ENCODE results near the gene MAPK10. TPM values are rescaled to one million over a fixed set of nuclear protein-coding genes. Genes with fewer than 3 reads are reported as not detected.

MAPK10 gene
- total RNA-seq, 1 experiment from 2014 or later: 4.7 TPM

DNA sequence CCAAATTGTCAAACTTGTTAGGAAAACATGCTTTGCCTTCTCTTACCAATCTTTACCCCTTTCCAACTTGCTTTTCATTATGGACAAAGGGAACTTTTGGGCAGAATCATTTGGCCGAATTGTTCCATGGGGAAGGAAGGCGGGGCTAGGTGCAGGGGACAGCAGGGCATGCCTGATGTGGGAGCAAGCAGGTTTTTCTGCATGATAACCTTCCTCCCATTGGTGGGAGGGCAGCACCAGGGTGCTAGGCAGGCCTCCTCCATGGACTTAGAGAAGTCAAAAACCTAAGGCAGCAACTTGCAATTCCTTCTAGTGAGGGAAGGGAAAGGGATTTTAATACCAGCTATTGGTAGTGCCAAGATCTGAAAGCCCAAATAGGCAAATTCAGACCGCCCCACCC is 260.5 kb downstream of the MAPK10 start:
- Mint-ChIP-seq H3K27ac (no peak overlapping the region), H3K27me3 (ENCODE audit: low read depth) (no peaks in the 10 kb centered on the region), H3K4me3 (no peak overlapping the region), H3K4me1 (peaks cover 5 to 10% of the 10 kb centered on the region in 2 experiments; a peak in 3 of 4 replicates), H3K9me3 (no peaks in the 10 kb centered on the region), H3K36me3 (ENCODE audit: insufficient read depth in 1 of 3, low read depth in 3 of 3) (no peaks in the 10 kb centered on the region)
- Histone ChIP-seq H4K5ac (ENCODE audit: insufficient read length, low read depth, low read length) (no peak overlapping the region), H2BK15ac (ENCODE audit: low read depth, low read length) (no peak overlapping the region), H2BK5ac (ENCODE audit: insufficient read length, low read length) (no peak overlapping the region), H2BK12ac (ENCODE audit: insufficient read length, low read depth, low read length) (no peak overlapping the region), H3K27me3 (ENCODE audit: insufficient read depth, low read length) (no peaks in the 10 kb centered on the region), H3K27ac (ENCODE audit: insufficient read length, low read depth, low read length) (no peak overlapping the region), H2BK120ac (ENCODE audit: low read depth, low read length, poor library complexity, severe bottlenecking) (no peak overlapping the region), H3K4me1 (ENCODE audit: insufficient read depth, low read length) (no peaks in the 10 kb centered on the region), H3K14ac (ENCODE audit: insufficient read depth, low read length) (no peak overlapping the region), H3K9me3 (ENCODE audit: control insufficient read depth, low read depth, low read length) (no peaks in the 10 kb centered on the region), H2AK5ac (ENCODE audit: insufficient read length, low read length) (no peak overlapping the region), H4K91ac (ENCODE audit: insufficient read length, low read depth, low read length) (no peak overlapping the region), H3K4ac (ENCODE audit: low read depth, low read length) (no peak overlapping the region), H3K56ac (ENCODE audit: insufficient read length, low read depth, low read length) (no peak overlapping the region), H3K9ac (ENCODE audit: extremely low read depth, insufficient read length, low read length) (no peak overlapping the region), H4K20me1 (ENCODE audit: control insufficient read depth, insufficient read depth, insufficient read length) (no peaks in the 10 kb centered on the region), H3K79me1 (ENCODE audit: insufficient read depth, low read depth, low read length, poor library complexity, severe bottlenecking) (no peaks in the 10 kb centered on the region), H2BK20ac (ENCODE audit: low read depth, low read length, poor library complexity, severe bottlenecking) (no peak overlapping the region), H3T11ph (ENCODE audit: low read length) (no peak overlapping the region), H3K18ac (ENCODE audit: insufficient read length, low read depth, low read length) (no peak overlapping the region), H3K23ac (ENCODE audit: insufficient read length, low read depth, low read length) (no peak overlapping the region), H2AFZ (ENCODE audit: low read length) (no peak overlapping the region), H3K23me2 (ENCODE audit: insufficient read length, low read depth, low read length, poor library complexity, severe bottlenecking) (no peaks in the 10 kb centered on the region), H3K4me2 (ENCODE audit: insufficient read depth, insufficient read length, low read length) (no peak overlapping the region), H3K79me2 (ENCODE audit: insufficient read depth, low read length) (no peaks in the 10 kb centered on the region), H4K8ac (replicated peaks; ENCODE audit: insufficient read length, low read depth, low read length) (no peak overlapping the region)
- TF ChIP-seq, protein P1, sequence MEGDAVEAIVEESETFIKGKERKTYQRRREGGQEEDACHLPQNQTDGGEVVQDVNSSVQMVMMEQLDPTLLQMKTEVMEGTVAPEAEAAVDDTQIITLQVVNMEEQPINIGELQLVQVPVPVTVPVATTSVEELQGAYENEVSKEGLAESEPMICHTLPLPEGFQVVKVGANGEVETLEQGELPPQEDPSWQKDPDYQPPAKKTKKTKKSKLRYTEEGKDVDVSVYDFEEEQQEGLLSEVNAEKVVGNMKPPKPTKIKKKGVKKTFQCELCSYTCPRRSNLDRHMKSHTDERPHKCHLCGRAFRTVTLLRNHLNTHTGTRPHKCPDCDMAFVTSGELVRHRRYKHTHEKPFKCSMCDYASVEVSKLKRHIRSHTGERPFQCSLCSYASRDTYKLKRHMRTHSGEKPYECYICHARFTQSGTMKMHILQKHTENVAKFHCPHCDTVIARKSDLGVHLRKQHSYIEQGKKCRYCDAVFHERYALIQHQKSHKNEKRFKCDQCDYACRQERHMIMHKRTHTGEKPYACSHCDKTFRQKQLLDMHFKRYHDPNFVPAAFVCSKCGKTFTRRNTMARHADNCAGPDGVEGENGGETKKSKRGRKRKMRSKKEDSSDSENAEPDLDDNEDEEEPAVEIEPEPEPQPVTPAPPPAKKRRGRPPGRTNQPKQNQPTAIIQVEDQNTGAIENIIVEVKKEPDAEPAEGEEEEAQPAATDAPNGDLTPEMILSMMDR (conservative IDR thresholded peaks at IDR 0.05): no peak
- WGBS (ENCODE audit: extremely low coverage, insufficient read length, low lambda C conversion rate): no CpG with 5 or more reads among the region's 3 CpGs
- peak; percentile 40 for DNase-seq
